Endometrial microvascular endothelial cells (primary cell): Measurements from ENCODE around the gene AOC3. TPM values are rescaled to one million over a fixed set of nuclear protein-coding genes. Genes with fewer than 3 reads are reported as not detected.

Experiments used
- in situ Hi-C: cut with HindIII; loops from 2 replicates; pipeline ENCODE4 v1.10.0; 2017; ENCODE audit warnings: low sequenced_read_pairs, low pct_unique_long_range_greater_than_20kb; ENCODE audit errors: inconsistent ontology term
- total RNA-seq: library from RNA; depleted of rRNA; stranded (reverse); fragments of >200 nt; gene quantifications from one replicate; pipeline ENCODE4 v1.2.3, GENCODE V29; 2015; ENCODE audit errors: inconsistent ontology term

AOC3 gene
- total RNA-seq: not detected

GRCh38 chr17:42850954-42851353, at the start of gene AOC3:
Gene AOC3, plus strand, starts transcription at chr17:42851199. Its CDS starts 145 bp downstream, at chr17:42851344.
- in situ Hi-C loops: no loop called here

- in situ Hi-C loops: no loop called here
Observed at GRCh38 chr17:42803074-42803883, 47.7 kb upstream of the AOC3 start.

GRCh38 chr17:42804918-42805367, 46.1 kb upstream of the AOC3 start:
- in situ Hi-C loops: no loop called here

GRCh38 chr17:42806249-42806648, 44.8 kb upstream of the AOC3 start:
- in situ Hi-C loops: no loop called here

GRCh38 chr17:42809250-42809649, 41.7 kb upstream of the AOC3 start:
- in situ Hi-C loops: no loop called here

- in situ Hi-C loops: no loop called here
Observed at GRCh38 chr17:42814633-42815399, 36.2 kb upstream of the AOC3 start.

GRCh38 chr17:42817866-42818265, 33.1 kb upstream of the AOC3 start:
- in situ Hi-C loops: no loop called here

- in situ Hi-C loops: no loop called here
Observed at GRCh38 chr17:42818379-42818778, 32.6 kb upstream of the AOC3 start.

- in situ Hi-C loops: no loop called here
Observed at GRCh38 chr17:42819939-42820535, 31.0 kb upstream of the AOC3 start.

GRCh38 chr17:42821176-42821575, 29.8 kb upstream of the AOC3 start:
- in situ Hi-C loops: no loop called here

- in situ Hi-C loops: no loop called here
Observed at GRCh38 chr17:42827472-42827871, 23.5 kb upstream of the AOC3 start.

- in situ Hi-C loops: no loop called here
Observed at GRCh38 chr17:42830971-42831370, 20.0 kb upstream of the AOC3 start.

- in situ Hi-C loops: no loop called here
Observed at GRCh38 chr17:42832213-42832933, 18.6 kb upstream of the AOC3 start.

- in situ Hi-C loops: no loop called here
Observed at GRCh38 chr17:42832934-42833766, 17.8 kb upstream of the AOC3 start, which contains the start of gene PSME3. Gene PSME3, plus strand, starts transcription at chr17:42833397. Its CDS starts 235 bp downstream, at chr17:42833632.

GRCh38 chr17:42833767-42834422, 17.1 kb upstream of the AOC3 start:
- in situ Hi-C loops: no loop called here

- in situ Hi-C loops: no loop called here
Observed at GRCh38 chr17:42835732-42836131, 15.3 kb upstream of the AOC3 start.

GRCh38 chr17:42841975-42842685, 8.9 kb upstream of the AOC3 start:
- in situ Hi-C loops: no loop called here
